Peyer's patch (tissue), 4 donors: ENCODE data around the gene CEP350. TPM values are rescaled to one million over a fixed set of nuclear protein-coding genes. Genes with fewer than 3 reads are reported as not detected.

ENCODE experiments used
- DNase-seq, 3 donors: peaks; one replicate each; pipeline ENCODE4 v3.0.0-alpha.2; 2017 to 2019
- H3K27ac ChIP-seq, 4 donors: fragments of 200-600 bp; sonication (generic); one replicate each; pipeline ENCODE4 v1.5.1; 2016 to 2019
- H3K27me3 ChIP-seq, 2 donors: fragments of 200-600 bp; sonication (generic); one replicate each; pipeline ENCODE4 v1.5.1; 2019
- H3K36me3 ChIP-seq, 3 donors: fragments of 200-600 bp; sonication (generic); one replicate each; pipeline ENCODE4 v1.5.1; 2016 to 2019
- H3K4me1 ChIP-seq, 4 donors: fragments of 200-600 bp; sonication (generic); one replicate each; pipeline ENCODE4 v1.5.1; 2016 to 2019
- H3K4me3 ChIP-seq, 4 donors: fragments of 200-600 bp; sonication (generic); 1 replicate in 3 of 4; 2 replicates in 1 of 4; pipeline ENCODE4 v1.5.1; 2016 to 2019; ENCODE audit warnings: mild to moderate bottlenecking in 1 of 4
- H3K9me3 ChIP-seq, 4 donors: fragments of 200-600 bp; sonication (generic); one replicate each; pipeline ENCODE4 v1.5.1; 2016 to 2019; ENCODE audit warnings: mild to moderate bottlenecking in 1 of 4
- CTCF ChIP-seq, 6 experiments: fragments of 450-650 bp in 4 of 6; fragments of 200-600 bp in 2 of 6; sonication (generic) in 1 of 6; IDR thresholded peaks; one replicate each; pipeline ENCODE4 v1.5.1; 2017 to 2019; ENCODE audit warnings: antibody characterized with exemption in 6 of 6, mild to moderate bottlenecking in 3 of 6, moderate library complexity in 1 of 6
- POLR2A ChIP-seq, 2 donors: fragments of 450-650 bp; IDR thresholded peaks; one replicate each; pipeline ENCODE4 v1.5.1; 2017; ENCODE audit warnings: antibody characterized with exemption in 2 of 2, mild to moderate bottlenecking in 2 of 2, moderate library complexity in 2 of 2
- total RNA-seq, 4 donors: library from RNA; depleted of rRNA; stranded (reverse); fragments of >200 nt; gene quantifications; one replicate each; pipeline ENCODE4 v1.1.0, GENCODE V29; 2016

CEP350 gene
- total RNA-seq, 4 donors from 2014 or later, result 86.0 to 196 (median 87.8) TPM

- no peak for DNase-seq
- TF ChIP-seq POLR2A (IDR thresholded peaks at IDR 0.05) (no peak), CTCF (IDR thresholded peaks at IDR 0.05) (no peak)
- no peak overlapping the region for H3K27ac ChIP-seq
- no peaks in the 10 kb centered on the region for H3K4me1 ChIP-seq
- no peaks in the 10 kb centered on the region for H3K9me3 ChIP-seq
- H3K4me3 ChIP-seq, result no peak overlapping the region
- H3K36me3 ChIP-seq, result peaks cover 0 to 17% (median 0%) of the 10 kb centered on the region in 3 donors
- no peaks in the 10 kb centered on the region for H3K27me3 ChIP-seq
These were observed 29.5 kb downstream of the CEP350 start for GRCh38 chr1:179984101-179984500.

- TF ChIP-seq CTCF (IDR thresholded peaks at IDR 0.05), result no peak
- no peak for TF ChIP-seq POLR2A (IDR thresholded peaks at IDR 0.05)
- Histone ChIP-seq H3K36me3 (peaks cover 0 to 25% (median 0%) of the 10 kb centered on the region in 3 donors), H3K27me3 (no peaks in the 10 kb centered on the region), H3K4me3 (no peak overlapping the region), H3K27ac (no peak overlapping the region), H3K4me1 (no peaks in the 10 kb centered on the region), H3K9me3 (no peaks in the 10 kb centered on the region)
- no peak for DNase-seq
These were observed 30.3 kb downstream of the CEP350 start for GRCh38 chr1:179984942-179985341.

GRCh38 chr1:179990847-179991246 is 36.2 kb downstream of the CEP350 start:
- TF ChIP-seq CTCF (IDR thresholded peaks at IDR 0.05) (no peak), POLR2A (IDR thresholded peaks at IDR 0.05) (no peak)
- no peak for DNase-seq
- Histone ChIP-seq H3K4me3 (no peak overlapping the region), H3K4me1 (no peaks in the 10 kb centered on the region), H3K27ac (no peak overlapping the region), H3K9me3 (no peaks in the 10 kb centered on the region), H3K27me3 (no peaks in the 10 kb centered on the region), H3K36me3 (peaks cover 0 to 66% (median 0%) of the 10 kb centered on the region in 3 donors)

- Histone ChIP-seq H3K36me3 (peaks cover 0 to 58% (median 0%) of the 10 kb centered on the region in 3 donors), H3K27me3 (no peaks in the 10 kb centered on the region), H3K27ac (no peak overlapping the region), H3K4me3 (no peak overlapping the region), H3K4me1 (no peaks in the 10 kb centered on the region), H3K9me3 (no peaks in the 10 kb centered on the region)
- no peak for DNase-seq
- TF ChIP-seq POLR2A (IDR thresholded peaks at IDR 0.05) (no peak), CTCF (IDR thresholded peaks at IDR 0.05) (no peak)
These were observed 41.0 kb downstream of the CEP350 start for GRCh38 chr1:179995576-179995975.

- no peak for TF ChIP-seq POLR2A (IDR thresholded peaks at IDR 0.05)
- TF ChIP-seq CTCF (IDR thresholded peaks at IDR 0.05), result no peak
- no peaks in the 10 kb centered on the region for H3K4me1 ChIP-seq
- H3K4me3 ChIP-seq, result no peak overlapping the region
- H3K27ac ChIP-seq, result no peak overlapping the region
- no peaks in the 10 kb centered on the region for H3K9me3 ChIP-seq
- no peak for DNase-seq
- H3K36me3 ChIP-seq, result peaks cover 0 to 56% (median 0%) of the 10 kb centered on the region in 3 donors
- no peaks in the 10 kb centered on the region for H3K27me3 ChIP-seq
These were observed 41.5 kb downstream of the CEP350 start for GRCh38 chr1:179996099-179996498.

DNA sequence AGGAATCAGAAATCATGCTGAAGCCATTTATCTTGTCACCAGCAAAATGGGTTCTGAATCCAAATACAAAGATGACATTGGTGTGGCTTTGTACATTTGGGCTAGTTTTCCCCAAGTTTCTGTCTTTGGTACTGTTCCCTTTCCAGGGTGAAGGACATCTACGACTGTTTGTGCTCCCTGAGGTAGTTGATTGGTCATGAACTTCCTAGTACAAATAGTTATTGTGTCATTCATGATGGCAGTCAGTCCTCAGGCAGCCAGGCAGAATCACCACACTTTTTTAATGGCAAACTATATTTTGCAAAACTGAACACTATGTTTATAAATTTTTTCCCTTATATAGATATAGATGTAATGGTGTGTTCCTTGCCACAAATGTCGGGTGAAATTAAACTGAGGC is 46.0 kb downstream of the CEP350 start:
- DNase-seq, result no peak
- H3K9me3 ChIP-seq, result no peaks in the 10 kb centered on the region
- H3K27me3 ChIP-seq, result no peaks in the 10 kb centered on the region
- no peak overlapping the region for H3K4me3 ChIP-seq
- peaks cover 0 to 50% (median 0%) of the 10 kb centered on the region in 3 donors for H3K36me3 ChIP-seq
- no peaks in the 10 kb centered on the region for H3K4me1 ChIP-seq
- H3K27ac ChIP-seq, result no peak overlapping the region
- no peak for TF ChIP-seq POLR2A (IDR thresholded peaks at IDR 0.05)
- no peak for TF ChIP-seq CTCF (IDR thresholded peaks at IDR 0.05)
